GM06990 (cell line): ENCODE data around the gene KPNA4.

Experiments
- DNase-seq: peaks from one replicate; pipeline ENCODE4 v3.0.0-alpha.2; 2011; ENCODE audit not compliant: insufficient read length; ENCODE audit errors: extremely low read depth
- H3K27me3 ChIP-seq: replicated peaks from 2 replicates; pipeline ENCODE4 v1.6.0; 2011; ENCODE audit warnings: low read length; ENCODE audit not compliant: control insufficient read depth, insufficient read depth
- H3K36me3 ChIP-seq: 2 replicates; pipeline ENCODE4 v1.5.1; 2011; ENCODE audit warnings: low read length; ENCODE audit not compliant: control insufficient read depth, insufficient read depth
- H3K4me3 ChIP-seq: replicated peaks from 2 replicates; pipeline ENCODE4 v1.5.1; 2011; ENCODE audit warnings: low read depth, mild to moderate bottlenecking, control low read depth, low read length
- CTCF ChIP-seq: IDR thresholded peaks from 2 replicates; pipeline ENCODE4 v1.5.1; 2011; ENCODE audit warnings: low read length, control low read depth, mild to moderate bottlenecking, inconsistent platforms; ENCODE audit not compliant: insufficient read depth, poor library complexity, severe bottlenecking

KPNA4 gene

DNA sequence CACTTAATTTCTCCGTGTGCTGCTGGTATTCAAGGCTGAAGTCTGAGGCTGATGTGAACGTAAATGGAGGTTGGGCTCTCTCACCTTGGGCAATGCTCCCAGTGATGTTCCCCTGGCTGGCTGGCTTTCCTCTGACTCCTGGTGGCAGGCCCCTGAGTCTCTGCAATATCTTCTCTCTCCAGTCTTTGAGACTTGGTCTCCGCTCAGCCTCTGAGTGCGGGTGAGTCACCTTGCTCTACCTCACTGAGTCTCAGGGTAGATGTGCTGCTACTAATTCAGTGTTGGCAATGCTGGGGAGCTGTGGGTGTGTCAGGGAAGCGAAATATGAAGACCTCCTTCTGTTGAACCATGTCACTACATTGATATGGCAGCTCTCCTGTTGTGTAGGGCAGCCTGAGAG, 84.4 kb downstream of the KPNA4 start:
- DNase-seq, result no peak
- Histone ChIP-seq H3K27me3 (no peaks in the 10 kb centered on the region), H3K4me3 (no peak overlapping the region), H3K36me3 (no peaks in the 10 kb centered on the region)
- TF ChIP-seq CTCF, result no peak

DNA sequence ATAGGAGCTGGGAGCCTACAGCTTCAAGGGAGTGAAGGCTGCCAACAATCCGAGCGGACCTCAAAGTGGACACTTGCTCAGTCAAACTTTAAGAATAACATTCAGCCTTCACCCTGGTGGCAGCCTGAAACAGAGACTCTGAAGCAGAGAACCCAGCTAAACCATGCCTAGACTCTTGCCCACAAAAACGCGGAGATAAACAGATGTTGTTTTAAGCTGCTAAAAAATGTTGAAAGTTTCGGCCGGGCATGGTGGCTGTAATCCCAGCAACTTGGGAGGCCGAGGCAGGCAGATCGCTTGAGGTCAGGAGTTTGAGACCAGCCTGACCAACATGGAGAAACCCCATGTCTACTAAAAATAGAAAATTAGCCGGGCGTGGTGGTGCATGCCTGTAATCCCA, 86.0 kb downstream of the KPNA4 start:
- TF ChIP-seq CTCF, result no peak
- Histone ChIP-seq H3K36me3 (no peaks in the 10 kb centered on the region), H3K27me3 (no peaks in the 10 kb centered on the region), H3K4me3 (no peak overlapping the region)
- DNase-seq, result no peak

GRCh38 chr3:160478338-160478737, 87.0 kb downstream of the KPNA4 start:
- H3K4me3 ChIP-seq, result no peak overlapping the region
- no peak for DNase-seq

DNA sequence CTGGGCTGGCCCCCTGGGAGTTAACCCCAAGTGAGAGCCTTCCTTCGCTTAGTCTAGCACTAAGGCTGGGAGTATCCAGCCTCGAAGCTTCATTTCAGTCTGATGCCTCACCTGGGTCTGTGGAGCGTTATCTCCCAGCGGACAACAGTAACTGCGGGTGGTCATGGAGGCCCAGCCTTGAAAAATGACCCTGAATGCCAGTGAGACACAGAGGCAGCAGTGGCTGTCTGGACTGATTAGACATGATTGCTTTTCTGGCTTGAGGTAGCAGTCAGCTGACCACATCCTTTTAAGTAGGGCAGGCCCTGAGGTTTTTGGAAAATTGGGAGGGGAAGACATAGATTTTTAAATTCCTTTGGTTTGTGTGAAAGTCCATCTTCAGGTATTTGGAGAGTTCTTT, 87.6 kb downstream of the KPNA4 start:
- Histone ChIP-seq H3K27me3 (no peaks in the 10 kb centered on the region), H3K4me3 (no peak overlapping the region), H3K36me3 (no peaks in the 10 kb centered on the region)
- no peak for TF ChIP-seq CTCF
- DNase-seq, result no peak

More at GRCh38 chr3:160478338-160478737, 87.0 kb downstream of the KPNA4 start:
- TF ChIP-seq CTCF, result no peak
- Histone ChIP-seq H3K36me3 (no peaks in the 10 kb centered on the region), H3K27me3 (no peaks in the 10 kb centered on the region)

GRCh38 chr3:160475884-160476283, 89.5 kb downstream of the KPNA4 start:
- TF ChIP-seq CTCF, result no peak
- Histone ChIP-seq H3K36me3 (no peaks in the 10 kb centered on the region), H3K27me3 (no peaks in the 10 kb centered on the region), H3K4me3 (no peak overlapping the region)
- DNase-seq, result no peak

- no peak for DNase-seq
- H3K27me3 ChIP-seq, result no peaks in the 10 kb centered on the region
Measured at GRCh38 chr3:160475153-160475552, 90.2 kb downstream of the KPNA4 start.

More at GRCh38 chr3:160475153-160475552, 90.2 kb downstream of the KPNA4 start:
- no peak for TF ChIP-seq CTCF
- no peaks in the 10 kb centered on the region for H3K36me3 ChIP-seq
- no peak overlapping the region for H3K4me3 ChIP-seq
